Uterus (tissue), 4 donors: Measurements from ENCODE around the gene GTF3C5. TPM values are rescaled to one million over a fixed set of nuclear protein-coding genes. Genes with fewer than 3 reads are reported as not detected.

Experiments
- DNase-seq, 2 donors: peaks; one replicate each; pipeline ENCODE4 v3.0.0-alpha.2; 2019 to 2020
- H3K27ac ChIP-seq, 2 donors: fragments of 200-600 bp; sonication (generic); 1 replicate in 1 of 2; 2 replicates in 1 of 2; pipeline ENCODE4 v1.5.1; 2016 to 2018
- H3K27me3 ChIP-seq, 2 donors: fragments of 200-600 bp; sonication (generic); one replicate each; pipeline ENCODE4 v1.5.1; 2018 to 2019; ENCODE audit warnings: control low read depth in 1 of 2
- H3K36me3 ChIP-seq, 2 donors: fragments of 200-600 bp; sonication (generic); one replicate each; pipeline ENCODE4 v1.5.1; 2019; ENCODE audit warnings: control low read depth in 1 of 2
- H3K4me1 ChIP-seq, 2 donors: fragments of 200-600 bp; sonication (generic); one replicate each; pipeline ENCODE4 v1.5.1; 2018 to 2019; ENCODE audit warnings: control low read depth in 1 of 2
- H3K4me3 ChIP-seq, 2 donors: fragments of 200-600 bp; sonication (generic); 1 replicate in 1 of 2; 2 replicates in 1 of 2; pipeline ENCODE4 v1.5.1; 2018 to 2019; ENCODE audit warnings: mild to moderate bottlenecking in 1 of 2
- H3K9me3 ChIP-seq, 2 donors: fragments of 200-600 bp; sonication (generic); one replicate each; pipeline ENCODE4 v1.5.1; 2019; ENCODE audit warnings: control low read depth in 1 of 2
- CTCF ChIP-seq, 4 experiments: fragments of 200-600 bp in 2 of 4; fragments of 450-650 bp in 2 of 4; sonication (generic) in 2 of 4; IDR thresholded peaks; one replicate each; pipeline ENCODE4 v1.5.1; 2016 to 2019; ENCODE audit warnings: antibody characterized with exemption in 4 of 4, mild to moderate bottlenecking in 2 of 4, moderate library complexity in 1 of 4
- POLR2A ChIP-seq, 2 donors: fragments of 450-650 bp; IDR thresholded peaks; one replicate each; pipeline ENCODE4 v1.6.1; 2016; ENCODE audit warnings: antibody characterized with exemption in 2 of 2, mild to moderate bottlenecking in 1 of 2, moderate library complexity in 1 of 2
- intact Hi-C: fragments of 100-400 bp; cut with DNase I; formaldehyde crosslinking; loops from one replicate; pipeline ENCODE4 v1.15.1; 2023; ENCODE audit warnings: low total_unique reads
- total RNA-seq, 4 donors: library from RNA; depleted of rRNA in 3 of 4; stranded (reverse); fragments of >200 nt in 3 of 4; gene quantifications; one replicate each; pipeline versions ENCODE4 v1.1.0 to v1.2.4, GENCODE V29; 2014 to 2023
- donor health status: DM: yes; HTN: yes; CAD: no.

GTF3C5 gene
- total RNA-seq, 4 donors from 2014 or later = 26.6 to 52.8 (median 37.1) TPM

GRCh38 chr9:133054194-133054890, 23.5 kb downstream of the GTF3C5 start:
- no peak for DNase-seq
- H3K36me3 ChIP-seq = no peaks in the 10 kb centered on the region
- intact Hi-C loops = no loop called here
- no peak overlapping the region for H3K27ac ChIP-seq
- no peaks in the 10 kb centered on the region for H3K9me3 ChIP-seq
- H3K4me1 ChIP-seq = no peaks in the 10 kb centered on the region
- no peak overlapping the region for H3K4me3 ChIP-seq
- H3K27me3 ChIP-seq = no peaks in the 10 kb centered on the region
- no peak for TF ChIP-seq POLR2A (IDR thresholded peaks at IDR 0.05)
- no peak for TF ChIP-seq CTCF (IDR thresholded peaks at IDR 0.05)

- no peak for TF ChIP-seq CTCF (IDR thresholded peaks at IDR 0.05)
- no peak for TF ChIP-seq POLR2A (IDR thresholded peaks at IDR 0.05)
- no peaks in the 10 kb centered on the region for H3K9me3 ChIP-seq
- H3K4me3 ChIP-seq = no peak overlapping the region
- H3K27me3 ChIP-seq = no peaks in the 10 kb centered on the region
- no peaks in the 10 kb centered on the region for H3K4me1 ChIP-seq
- no peak overlapping the region for H3K27ac ChIP-seq
- H3K36me3 ChIP-seq = no peaks in the 10 kb centered on the region
- intact Hi-C loops = no loop called here
- no peak for DNase-seq
These were observed 24.2 kb downstream of the GTF3C5 start for GRCh38 chr9:133054966-133055365.

- Histone ChIP-seq H3K9me3 (no peaks in the 10 kb centered on the region), H3K4me1 (no peaks in the 10 kb centered on the region), H3K27ac (no peak overlapping the region), H3K27me3 (no peaks in the 10 kb centered on the region), H3K36me3 (no peaks in the 10 kb centered on the region), H3K4me3 (no peak overlapping the region)
- TF ChIP-seq POLR2A (IDR thresholded peaks at IDR 0.05) (no peak), CTCF (IDR thresholded peaks at IDR 0.05) (no peak)
- no peak for DNase-seq
- intact Hi-C loops = no loop called here
These were observed 25.1 kb downstream of the GTF3C5 start for GRCh38 chr9:133055788-133056420.

- Histone ChIP-seq H3K4me1 (no peaks in the 10 kb centered on the region), H3K27me3 (no peaks in the 10 kb centered on the region), H3K4me3 (no peak overlapping the region), H3K36me3 (no peaks in the 10 kb centered on the region), H3K27ac (no peak overlapping the region), H3K9me3 (no peaks in the 10 kb centered on the region)
- intact Hi-C loops = no loop called here
- no peak for DNase-seq
- TF ChIP-seq POLR2A (IDR thresholded peaks at IDR 0.05) = no peak
- TF ChIP-seq CTCF (IDR thresholded peaks at IDR 0.05) = no peak
These were observed 25.7 kb downstream of the GTF3C5 start for GRCh38 chr9:133056533-133056932.

GRCh38 chr9:133057006-133057405, 26.2 kb downstream of the GTF3C5 start:
- Histone ChIP-seq H3K27ac (no peak overlapping the region), H3K9me3 (no peaks in the 10 kb centered on the region), H3K36me3 (no peaks in the 10 kb centered on the region), H3K27me3 (no peaks in the 10 kb centered on the region), H3K4me1 (no peaks in the 10 kb centered on the region), H3K4me3 (no peak overlapping the region)
- DNase-seq = no peak
- TF ChIP-seq POLR2A (IDR thresholded peaks at IDR 0.05) (no peak), CTCF (IDR thresholded peaks at IDR 0.05) (no peak)
- intact Hi-C loops = no loop called here
